Pulmonary artery endothelial cell (primary cell): ENCODE data around the gene SRSF8. TPM values are rescaled to one million over a fixed set of nuclear protein-coding genes. Genes with fewer than 3 reads are reported as not detected.
"Not testable (repeated sequence)": the region's sequence is repeated elsewhere in the genome, so short reads cannot be mapped to it uniquely, and the experiment has no call there.

Source experiments
- DNase-seq: peaks from one replicate; pipeline ENCODE4 v3.0.0-alpha.2; 2011; ENCODE audit warnings: low read depth, low spot score
- total RNA-seq: library from RNA; depleted of rRNA; stranded (reverse); fragments of >200 nt; gene quantifications from 2 replicates; pipeline ENCODE4 v1.2.3, GENCODE V29; 2014

SRSF8 gene, protein sequence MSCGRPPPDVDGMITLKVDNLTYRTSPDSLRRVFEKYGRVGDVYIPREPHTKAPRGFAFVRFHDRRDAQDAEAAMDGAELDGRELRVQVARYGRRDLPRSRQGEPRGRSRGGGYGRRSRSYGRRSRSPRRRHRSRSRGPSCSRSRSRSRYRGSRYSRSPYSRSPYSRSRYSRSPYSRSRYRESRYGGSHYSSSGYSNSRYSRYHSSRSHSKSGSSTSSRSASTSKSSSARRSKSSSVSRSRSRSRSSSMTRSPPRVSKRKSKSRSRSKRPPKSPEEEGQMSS
- total RNA-seq, result 17.6 and 19.1 TPM in 2 replicates

DNA sequence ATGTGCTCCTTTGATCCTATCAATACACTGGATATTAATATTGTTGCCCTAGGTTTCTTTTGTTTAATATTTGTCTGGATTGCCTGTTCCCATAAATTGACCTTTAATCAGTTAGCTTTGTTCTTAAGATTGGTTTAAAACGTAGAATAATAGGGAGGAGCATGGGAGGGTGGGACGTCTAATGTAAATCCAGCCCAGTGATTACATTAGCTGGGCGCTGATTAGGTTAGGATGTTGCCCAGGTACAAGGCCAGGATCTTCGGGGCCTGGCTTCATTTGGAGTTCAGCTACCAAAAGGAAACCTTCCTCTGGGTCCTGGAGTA lies at the start of gene SRSF8:
Gene SRSF8, plus strand, starts transcription at position 204 of the 323 bp plus-strand sequence. CDS start 308 bp downstream, outside the sequence.
- DNase-seq, result no peak

DNA sequence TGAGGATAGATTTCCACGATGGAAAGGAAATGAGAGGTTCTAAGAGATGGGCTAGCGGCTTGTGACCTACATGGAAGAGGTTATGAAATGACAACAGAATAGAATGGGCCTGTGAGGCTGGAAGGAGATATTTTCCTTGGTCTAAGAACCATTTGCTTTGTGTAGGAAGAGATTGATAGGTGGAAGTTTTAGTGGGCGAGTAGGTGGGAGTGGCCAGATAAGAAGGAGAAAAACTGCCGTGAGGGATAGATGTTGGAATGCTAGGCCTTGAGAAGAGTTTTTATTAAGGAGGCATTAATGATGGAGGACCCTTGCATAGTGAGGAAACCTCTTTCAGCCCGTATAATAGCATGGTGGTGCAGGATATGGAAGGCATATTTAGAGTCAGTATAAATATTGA lies 45.3 kb upstream of the SRSF8 start:
- not testable (repeated sequence) for DNase-seq

DNA sequence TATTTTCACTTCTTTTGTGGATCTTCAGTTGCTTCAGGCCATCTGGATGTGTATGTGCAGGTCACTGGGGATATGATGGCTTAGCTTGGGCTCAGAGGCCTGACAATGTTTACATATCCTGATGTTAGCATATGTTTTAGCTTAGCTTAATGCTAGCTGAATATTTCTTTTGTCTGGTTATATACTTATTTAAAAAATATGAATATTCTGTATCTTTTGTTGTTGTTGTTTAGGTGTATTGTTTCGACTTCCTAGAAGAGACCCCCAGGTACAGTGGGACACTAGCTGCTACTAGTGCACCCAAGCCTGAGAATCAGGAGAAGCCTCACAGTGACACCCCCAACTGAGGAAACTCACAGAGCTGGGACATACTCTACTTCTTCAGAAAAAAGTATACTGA lies 41.8 kb upstream of the SRSF8 start, which contains the start of gene KDM4E:
Gene KDM4E, plus strand, starts transcription at position 301 of the 400 bp plus-strand sequence. CDS start 300 bp downstream, outside the sequence.
- no peak for DNase-seq

DNA sequence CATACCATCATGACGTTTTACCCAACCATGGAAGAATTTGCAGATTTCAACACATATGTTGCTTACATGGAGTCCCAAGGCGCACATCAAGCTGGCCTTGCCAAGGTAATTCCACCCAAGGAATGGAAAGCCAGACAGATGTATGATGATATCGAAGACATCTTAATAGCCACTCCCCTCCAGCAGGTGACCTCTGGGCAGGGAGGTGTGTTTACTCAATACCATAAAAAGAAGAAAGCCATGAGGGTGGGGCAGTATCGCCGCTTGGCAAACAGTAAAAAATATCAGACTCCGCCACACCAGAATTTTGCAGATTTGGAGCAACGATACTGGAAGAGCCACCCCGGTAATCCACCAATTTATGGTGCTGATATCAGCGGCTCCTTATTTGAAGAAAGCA lies 41.1 kb upstream of the SRSF8 start:
- not testable (repeated sequence) for DNase-seq

DNA sequence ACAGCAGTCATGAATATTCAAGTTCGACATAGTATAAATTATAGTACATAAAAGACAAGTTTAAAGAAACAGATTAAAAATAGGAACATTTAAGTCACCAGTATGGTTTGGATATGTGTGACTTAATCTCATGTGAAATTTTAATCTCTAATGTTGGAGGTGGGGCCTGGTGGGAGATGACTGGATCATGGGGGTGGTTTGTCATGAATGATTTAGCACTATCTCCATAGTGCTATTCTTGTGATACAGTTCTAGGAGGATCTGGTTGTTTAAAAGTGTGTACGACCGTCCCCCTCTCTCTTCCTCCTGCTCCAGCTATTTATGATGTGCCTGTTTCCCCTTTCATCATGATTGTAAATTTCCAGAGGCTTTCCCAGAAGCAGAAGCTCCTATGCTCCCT lies 38.4 kb upstream of the SRSF8 start:
- no peak for DNase-seq

DNA sequence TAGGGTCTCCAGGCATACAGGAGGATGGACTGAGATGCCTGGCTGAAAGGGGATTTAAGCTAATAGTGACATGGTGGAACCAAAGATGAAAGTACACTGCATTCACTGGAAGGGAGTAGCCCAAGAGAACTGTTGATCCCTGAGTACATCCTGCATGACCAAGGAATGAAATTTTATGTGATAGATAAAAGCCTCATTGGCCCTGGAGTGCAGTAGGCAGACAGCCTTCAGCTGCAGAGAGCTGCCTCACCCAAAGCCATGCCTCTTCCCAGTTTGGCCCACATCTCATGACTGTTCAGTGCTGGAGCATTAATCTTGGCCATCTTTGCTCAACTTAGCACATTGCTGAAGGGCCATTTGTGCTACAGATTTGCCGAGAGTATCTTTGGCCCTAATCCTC lies 33.7 kb upstream of the SRSF8 start:
- no peak for DNase-seq

DNA sequence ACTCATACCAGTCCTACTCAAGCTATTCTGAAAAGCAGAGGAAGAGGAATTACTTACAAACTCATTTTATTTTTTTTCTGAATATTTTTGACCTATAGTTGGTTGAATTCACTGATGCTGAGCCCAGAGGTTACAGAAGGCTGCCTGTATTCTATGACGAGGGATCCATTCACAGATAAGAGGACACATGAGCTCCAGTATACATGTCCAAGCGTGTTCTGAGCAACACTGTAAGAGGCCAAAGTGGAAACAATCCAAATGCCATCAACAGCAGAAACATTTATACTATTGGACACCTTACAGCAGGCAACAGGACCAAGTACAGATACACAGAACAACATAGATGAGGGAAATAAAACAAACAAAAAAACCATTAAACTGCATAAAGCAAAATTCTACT lies 31.4 kb upstream of the SRSF8 start:
- no peak for DNase-seq

DNA sequence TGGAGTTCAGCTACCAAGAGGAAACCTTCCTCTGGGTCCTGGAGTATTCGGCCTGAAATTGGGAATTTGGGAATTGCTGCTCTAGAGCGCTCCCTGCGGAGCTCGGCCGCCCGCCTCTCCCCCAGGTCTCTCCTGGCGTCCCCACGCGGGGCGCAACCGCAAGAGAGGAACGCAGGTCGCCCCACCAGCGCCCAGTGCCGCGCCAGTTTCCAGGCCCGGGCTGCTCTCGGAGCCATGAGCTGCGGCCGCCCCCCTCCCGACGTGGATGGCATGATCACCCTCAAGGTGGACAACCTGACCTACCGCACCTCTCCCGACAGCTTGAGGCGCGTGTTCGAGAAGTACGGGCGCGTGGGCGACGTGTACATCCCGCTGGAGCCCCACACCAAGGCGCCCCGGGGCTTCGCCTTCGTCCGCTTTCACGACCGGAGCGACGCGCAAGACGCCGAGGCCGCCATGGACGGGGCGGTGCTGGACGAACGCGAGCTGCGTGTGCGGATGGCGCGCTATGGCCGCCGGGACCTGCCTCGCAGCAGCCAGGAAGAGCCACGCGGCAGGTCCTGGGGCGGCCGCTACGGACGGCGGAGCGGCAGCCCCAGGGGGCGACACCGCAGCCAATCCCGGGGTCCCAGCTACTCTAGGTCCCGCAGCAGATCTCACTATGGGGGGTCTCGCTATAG lies 29.2 kb upstream of the SRSF8 start:
- DNase-seq, result not testable (repeated sequence)

DNA sequence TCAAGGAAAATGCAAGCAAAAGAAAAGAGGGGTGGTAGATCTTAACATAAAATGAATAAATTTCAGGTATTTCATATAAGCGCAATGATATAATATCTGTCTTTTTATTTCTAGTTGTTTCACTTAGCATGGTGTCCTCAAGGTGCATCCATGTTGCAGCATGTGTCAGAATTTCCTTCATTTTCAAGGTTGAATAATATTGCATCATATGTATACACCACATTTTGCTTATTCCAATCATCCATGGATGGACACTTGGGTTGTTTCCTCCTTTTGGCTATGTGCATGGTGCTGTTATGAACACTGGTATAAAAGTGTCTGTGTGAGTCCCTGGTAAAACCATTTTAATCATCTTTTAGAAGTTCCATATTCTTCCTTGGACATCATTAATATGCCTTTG lies 24.5 kb upstream of the SRSF8 start:
- DNase-seq, result no peak

DNA sequence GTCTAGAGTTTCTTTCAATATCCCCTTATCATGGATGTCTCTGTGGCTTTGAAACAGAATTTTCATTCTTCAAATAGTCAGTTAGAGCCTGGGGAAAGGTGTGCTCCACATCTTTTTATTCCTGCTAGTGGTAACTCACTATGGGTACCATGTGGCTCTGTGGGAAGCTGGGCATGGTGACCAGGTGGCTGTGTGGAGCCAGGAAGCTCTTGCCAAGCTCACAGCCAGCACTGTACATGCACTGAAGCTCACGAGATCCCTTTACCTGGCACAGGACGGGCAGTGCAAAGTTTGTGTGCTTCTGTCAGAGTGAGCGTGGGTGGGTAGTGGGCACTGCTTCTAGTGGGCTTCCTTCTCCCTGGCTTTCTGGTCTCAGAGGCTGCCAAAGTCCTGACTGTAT lies 23.8 kb upstream of the SRSF8 start:
- DNase-seq, result no peak

DNA sequence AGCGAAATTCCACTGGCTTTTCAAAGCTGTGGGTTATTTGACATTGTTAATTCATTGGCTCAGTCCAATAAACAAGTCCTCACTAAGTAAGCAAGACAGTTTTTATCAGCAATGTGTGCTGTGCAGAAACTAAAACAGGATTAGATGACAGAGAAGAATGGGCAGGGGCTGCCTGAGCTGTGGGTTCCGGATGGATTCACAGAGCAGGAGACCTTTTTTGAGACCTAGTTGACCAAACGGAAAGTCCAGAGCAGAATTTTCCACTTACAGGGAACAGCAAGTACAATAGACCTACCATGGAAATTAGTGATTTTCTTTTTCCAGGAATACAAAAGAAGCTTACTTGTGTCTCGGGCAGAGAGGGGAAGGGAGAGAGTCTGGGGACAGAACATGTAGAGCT lies 22.7 kb upstream of the SRSF8 start:
- DNase-seq, result no peak

DNA sequence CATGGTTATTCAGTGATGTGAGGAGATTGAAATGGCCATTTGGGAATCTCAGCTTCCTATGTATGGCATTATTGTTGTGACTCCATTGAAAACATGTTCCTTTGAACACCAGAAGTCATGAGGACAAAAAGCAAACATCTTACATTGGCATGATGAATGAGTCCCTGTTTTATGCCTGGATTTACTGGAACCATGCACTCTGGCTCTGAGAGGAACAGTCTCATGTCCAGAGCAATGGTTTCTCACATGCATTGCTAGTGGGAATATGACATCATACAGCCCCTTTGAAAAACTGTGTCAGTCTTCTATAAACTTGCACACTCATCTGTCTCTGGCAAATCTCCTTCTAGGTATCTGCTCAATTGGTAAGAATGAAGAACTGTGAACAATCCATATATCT lies 20.9 kb upstream of the SRSF8 start:
- no peak for DNase-seq

DNA sequence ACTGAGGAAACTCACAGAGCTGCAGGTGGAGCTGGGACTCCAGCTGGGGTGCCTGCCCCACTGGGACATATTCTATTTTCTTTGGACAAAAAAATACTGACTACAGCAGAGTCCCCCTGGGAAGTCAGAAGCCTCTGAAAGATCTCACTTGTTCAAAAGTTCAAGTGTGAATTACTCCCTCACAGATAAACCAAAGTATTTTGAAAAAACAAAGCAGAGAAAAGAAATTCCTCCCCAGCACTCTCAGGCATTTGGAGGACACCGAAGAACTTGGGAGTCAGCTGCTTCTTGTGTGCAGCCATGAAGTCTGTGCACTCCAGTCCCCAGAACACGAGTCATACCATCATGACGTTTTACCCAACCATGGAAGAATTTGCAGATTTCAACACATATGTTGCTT lies 17.6 kb upstream of the SRSF8 start, which contains the start of gene KDM4F:
Gene KDM4F, plus strand, starts transcription at position 301 of the 400 bp plus-strand sequence.
- not testable (repeated sequence) for DNase-seq

DNA sequence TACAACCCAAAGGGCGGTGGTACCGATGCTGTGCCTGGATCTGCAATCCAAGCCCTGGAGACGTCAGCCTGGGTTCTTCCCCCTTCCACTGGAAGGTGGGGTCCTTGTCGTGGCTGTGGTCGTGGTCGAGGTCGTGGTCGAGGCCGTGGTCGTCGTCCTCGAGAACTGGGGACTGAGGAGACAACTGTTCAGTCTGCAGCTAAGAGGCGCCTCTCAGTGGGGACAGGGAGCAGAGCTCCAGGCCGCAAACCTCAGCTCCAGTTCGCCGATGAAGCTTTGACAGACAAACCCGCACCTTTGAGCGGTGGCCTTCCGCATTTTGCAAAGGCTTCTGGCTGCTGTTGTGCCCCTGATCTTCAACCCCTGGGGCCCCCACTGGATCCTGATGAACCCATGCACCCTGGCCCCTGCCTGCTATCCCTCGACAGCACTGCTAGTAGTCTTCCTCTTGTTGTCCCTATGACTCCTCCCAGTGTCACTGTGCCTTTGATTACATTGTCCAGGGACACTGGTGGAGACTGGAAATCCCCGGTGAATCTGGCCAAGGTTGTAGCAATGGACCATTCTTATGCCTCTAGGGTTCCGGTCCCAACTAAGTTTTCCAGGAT lies 16.0 kb upstream of the SRSF8 start:
- no peak for DNase-seq

DNA sequence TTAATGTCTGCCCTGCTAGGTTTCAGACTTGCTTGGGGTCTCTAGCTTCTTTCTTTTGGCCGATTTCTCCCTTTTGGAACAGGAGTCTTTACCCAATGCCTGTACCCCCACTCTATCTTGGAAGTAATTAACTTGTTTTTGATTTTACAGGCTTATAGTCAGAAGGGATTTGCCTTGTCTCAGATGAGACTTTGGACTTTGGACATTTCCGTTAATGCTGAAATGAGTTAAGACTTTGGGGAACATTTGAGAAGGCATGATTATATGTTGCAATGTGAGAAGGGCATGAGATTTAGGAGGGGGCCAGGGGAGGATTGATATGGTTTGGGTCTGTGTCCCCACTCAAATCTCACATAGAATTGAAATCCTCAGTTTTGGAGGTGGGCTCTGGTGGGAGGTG lies 12.4 kb upstream of the SRSF8 start:
- no peak for DNase-seq

DNA sequence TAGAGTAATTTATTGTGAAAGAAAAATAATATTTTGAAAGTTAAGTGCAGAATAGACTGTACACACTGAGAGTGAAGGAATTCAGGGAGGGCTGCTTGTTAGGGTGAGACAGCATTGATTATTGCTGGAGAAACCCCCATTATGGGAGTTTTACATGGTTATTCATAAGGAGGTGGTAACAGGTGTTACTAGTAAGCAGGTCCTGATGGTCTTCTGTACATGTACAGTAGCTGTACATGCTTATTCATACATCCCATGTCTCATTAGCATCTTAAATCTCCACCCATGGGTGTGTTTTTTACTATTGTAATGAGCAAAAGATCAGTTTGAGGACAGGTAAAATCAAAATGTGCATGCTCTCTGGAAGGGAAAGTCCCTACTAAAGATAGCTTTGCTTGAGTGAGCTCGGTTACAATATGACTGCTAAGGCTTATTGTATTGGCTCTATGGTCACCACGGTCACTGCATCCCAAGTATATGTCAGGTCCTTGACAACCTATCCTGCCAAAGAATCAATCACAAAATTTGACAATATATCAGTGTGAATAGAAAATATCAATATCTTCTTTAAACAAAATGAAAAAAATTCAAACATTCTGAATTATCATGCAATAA lies 11.3 kb upstream of the SRSF8 start:
- no peak for DNase-seq

DNA sequence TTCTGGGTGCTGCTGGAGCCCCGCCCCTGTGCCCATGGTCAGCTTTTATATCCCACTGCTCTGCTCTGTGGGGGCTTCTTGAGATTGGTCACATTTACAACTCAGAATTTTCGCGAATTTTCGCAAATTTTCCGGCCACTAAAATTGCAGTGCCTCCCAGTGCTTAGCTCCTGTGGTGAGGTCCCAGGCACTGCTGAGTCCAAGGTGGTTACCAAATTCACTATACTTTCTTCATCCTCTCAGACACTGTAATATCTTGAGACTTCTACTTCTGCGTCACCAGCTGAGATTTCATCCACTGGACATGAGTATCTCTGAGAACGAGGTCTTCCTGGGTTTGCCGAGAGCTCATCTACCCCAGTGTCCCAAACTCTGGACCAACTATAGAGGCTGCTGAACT lies 8.8 kb upstream of the SRSF8 start:
- no peak for DNase-seq

DNA sequence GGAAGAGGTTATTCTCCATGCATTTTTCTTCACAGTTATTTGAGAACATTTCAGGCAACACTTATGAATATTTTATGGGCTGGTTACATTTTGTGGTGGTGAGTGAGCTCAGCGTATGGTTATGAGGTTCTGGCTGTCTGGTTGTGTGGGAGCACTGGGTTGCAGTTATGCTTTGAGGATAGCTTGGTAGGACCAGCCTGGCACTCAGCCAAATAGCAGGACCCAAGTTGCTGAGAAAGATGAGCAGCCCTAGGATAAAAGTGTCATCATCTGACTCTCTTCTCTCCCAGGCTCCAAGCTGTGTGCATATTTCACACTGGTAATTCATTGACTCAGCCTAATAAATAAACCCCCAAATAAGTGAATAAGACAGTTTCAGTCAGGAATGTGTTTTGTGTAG lies 8.1 kb upstream of the SRSF8 start:
- DNase-seq, result no peak

DNA sequence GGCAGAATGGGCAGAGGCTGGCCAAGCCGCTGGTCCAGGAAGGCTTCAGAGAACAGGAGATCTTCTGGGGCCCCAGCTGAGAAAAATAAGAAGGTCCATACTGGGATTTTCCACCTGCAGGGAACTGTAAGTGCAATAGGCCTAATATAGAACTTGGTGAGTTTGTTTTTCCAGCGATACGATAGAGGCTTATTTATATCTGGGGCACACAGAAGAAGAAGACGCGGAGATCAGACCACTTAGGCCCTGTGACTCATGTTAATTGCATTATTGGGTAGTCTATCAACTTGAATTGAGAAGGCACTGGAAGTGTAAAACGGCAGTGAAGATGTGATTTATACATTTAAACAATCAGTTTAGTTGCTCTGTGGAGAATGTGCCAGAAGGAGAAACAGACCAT lies 7.7 kb upstream of the SRSF8 start:
- DNase-seq, result no peak

DNA sequence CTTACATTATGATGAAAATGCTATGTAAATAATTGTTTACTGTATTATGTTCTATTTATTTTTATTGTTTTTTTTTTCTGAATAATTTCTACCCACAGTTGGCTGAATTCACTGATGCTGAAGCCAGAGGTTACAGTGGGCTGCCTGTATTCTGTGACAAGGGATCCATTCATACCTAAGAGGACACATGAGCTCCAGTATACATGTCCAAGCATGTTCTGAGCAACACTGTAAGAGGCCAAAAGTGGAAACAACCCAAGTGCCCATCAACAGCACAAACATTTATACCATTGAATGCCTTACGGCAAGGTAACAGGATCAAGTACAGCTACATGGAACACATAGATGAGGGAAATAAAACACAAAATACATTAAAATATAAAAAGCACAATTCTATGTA lies 1.4 kb upstream of the SRSF8 start:
- DNase-seq, result no peak

DNA sequence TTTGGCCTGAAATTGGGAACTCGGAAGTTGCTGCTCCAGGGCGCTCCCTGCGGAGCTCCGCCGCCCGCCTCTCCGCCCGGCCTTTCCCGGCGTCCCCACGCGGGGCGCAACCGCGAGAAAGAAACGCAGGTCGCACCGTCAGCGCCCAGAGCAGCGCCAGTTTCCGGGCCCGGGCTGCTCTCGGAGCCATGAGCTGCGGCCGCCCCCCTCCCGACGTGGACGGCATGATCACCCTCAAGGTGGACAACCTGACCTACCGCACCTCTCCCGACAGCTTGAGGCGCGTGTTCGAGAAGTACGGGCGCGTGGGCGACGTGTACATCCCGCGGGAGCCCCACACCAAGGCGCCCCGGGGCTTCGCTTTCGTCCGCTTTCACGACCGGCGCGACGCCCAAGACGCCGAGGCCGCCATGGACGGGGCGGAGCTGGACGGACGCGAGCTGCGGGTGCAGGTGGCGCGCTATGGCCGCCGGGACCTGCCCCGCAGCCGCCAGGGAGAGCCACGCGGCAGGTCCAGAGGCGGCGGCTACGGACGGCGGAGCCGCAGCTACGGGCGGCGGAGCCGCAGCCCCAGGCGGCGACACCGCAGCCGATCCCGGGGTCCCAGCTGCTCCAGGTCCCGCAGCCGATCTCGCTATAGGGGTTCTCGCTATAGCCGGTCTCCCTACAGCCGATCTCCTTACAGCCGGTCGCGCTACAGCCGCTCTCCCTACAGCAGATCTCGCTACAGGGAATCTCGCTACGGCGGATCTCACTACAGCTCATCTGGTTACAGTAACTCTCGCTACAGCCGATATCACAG lies 521 bp downstream of the SRSF8 start:
- DNase-seq, result no peak

DNA sequence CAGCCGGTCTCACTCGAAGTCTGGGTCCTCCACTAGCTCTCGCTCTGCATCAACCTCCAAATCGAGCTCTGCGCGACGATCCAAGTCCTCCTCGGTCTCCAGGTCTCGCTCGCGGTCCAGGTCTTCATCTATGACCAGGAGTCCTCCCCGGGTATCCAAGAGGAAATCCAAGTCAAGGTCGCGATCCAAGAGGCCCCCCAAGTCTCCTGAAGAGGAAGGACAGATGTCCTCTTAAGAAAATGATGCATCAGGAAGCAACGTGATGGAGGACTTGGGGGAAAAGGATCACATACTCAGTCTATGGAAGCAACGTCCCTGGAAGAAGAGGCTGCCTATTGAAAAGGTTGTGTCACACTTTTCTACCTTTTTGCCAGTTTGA lies 1.1 kb downstream of the SRSF8 start:
- DNase-seq, result no peak
